ENCODE results near the gene CYB5R3.

CYB5R3 gene

DNA sequence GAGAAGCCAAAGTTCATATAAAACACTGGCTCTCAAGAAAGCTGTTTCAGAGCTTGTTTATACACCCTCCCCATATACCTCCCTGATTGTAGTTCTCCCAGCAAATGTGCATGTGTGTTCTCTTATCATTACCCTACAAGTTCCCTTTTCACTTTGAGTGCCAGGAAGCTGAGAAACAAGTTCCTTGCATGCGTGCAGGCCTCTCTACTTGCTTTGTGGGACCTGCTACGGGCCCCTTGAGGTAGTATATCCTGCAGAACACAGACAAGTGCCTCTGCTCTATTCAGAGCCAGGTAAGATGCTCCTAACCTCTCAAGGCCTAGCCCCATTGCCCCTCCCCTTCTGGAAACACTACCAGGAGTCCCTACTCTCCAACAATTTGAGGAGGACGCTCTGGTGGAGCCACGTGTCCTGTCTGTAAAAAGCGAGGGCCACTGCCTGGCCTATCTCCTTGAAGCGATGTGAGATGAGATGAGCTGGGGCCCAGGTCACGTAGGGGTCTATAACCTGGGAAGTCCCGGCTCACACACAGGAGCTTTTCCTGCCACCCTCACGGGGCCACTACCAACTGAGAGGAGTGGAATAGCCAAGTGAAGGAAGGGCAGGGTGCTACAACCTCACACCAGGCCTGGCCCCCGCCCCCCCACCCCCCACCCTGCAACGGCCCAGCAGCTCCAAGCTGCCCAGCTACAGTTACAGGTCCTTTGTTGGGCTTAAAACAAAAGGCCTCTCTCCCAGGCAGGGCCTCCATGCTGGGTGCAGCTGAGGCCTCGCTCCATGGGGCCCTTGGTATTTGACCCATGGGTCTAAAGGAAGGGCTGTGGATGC lies 6.2 kb downstream of the CYB5R3 start:
- Histone ChIP-seq H3K27ac (ENCODE audit: low read depth, low read length) (no peak overlapping the region), H3K36me3 (ENCODE audit: insufficient read depth, low read length) (no peaks in the 10 kb centered on the region), H3K4me3 (ENCODE audit: low read depth in 1 of 2, low read length in 2 of 2) (no peak overlapping the region), H3K9me3 (ENCODE audit: low read length) (no peaks in the 10 kb centered on the region), H3K4me1 (ENCODE audit: insufficient read depth, low read length) (peaks cover 46% of the 10 kb centered on the region), H3K27me3 (ENCODE audit: control insufficient read depth in 1 of 2, insufficient read depth in 2 of 2, low read length in 2 of 2) (no peaks in the 10 kb centered on the region), H3K9ac (ENCODE audit: low read length) (no peak overlapping the region)

- H3K36me3 ChIP-seq (ENCODE audit: insufficient read depth, low read length) = no peaks in the 10 kb centered on the region
- H3K27me3 ChIP-seq (ENCODE audit: control insufficient read depth in 1 of 2, insufficient read depth in 2 of 2, low read length in 2 of 2) = no peaks in the 10 kb centered on the region
- no peaks in the 10 kb centered on the region for H3K9me3 ChIP-seq (ENCODE audit: low read length)
- H3K27ac ChIP-seq (ENCODE audit: low read depth, low read length) = no peak overlapping the region
- no peak overlapping the region for H3K9ac ChIP-seq (ENCODE audit: low read length)
- peaks cover 36% of the 10 kb centered on the region for H3K4me1 ChIP-seq (ENCODE audit: insufficient read depth, low read length)
- no peak overlapping the region for H3K4me3 ChIP-seq (ENCODE audit: low read depth in 1 of 2, low read length in 2 of 2)
These were observed 7.3 kb downstream of the CYB5R3 start for GRCh38 chr22:42641801-42642413.

GRCh38 chr22:42639541-42640241 lies 9.5 kb downstream of the CYB5R3 start:
- Histone ChIP-seq H3K27me3 (ENCODE audit: control insufficient read depth in 1 of 2, insufficient read depth in 2 of 2, low read length in 2 of 2) (no peaks in the 10 kb centered on the region), H3K4me1 (ENCODE audit: insufficient read depth, low read length) (peaks cover 25% of the 10 kb centered on the region), H3K36me3 (ENCODE audit: insufficient read depth, low read length) (peaks cover 17% of the 10 kb centered on the region), H3K27ac (ENCODE audit: low read depth, low read length) (no peak overlapping the region), H3K9ac (ENCODE audit: low read length) (no peak overlapping the region), H3K9me3 (ENCODE audit: low read length) (no peaks in the 10 kb centered on the region), H3K4me3 (ENCODE audit: low read depth in 1 of 2, low read length in 2 of 2) (no peak overlapping the region)

GRCh38 chr22:42637555-42637954 lies 11.6 kb downstream of the CYB5R3 start:
- Histone ChIP-seq H3K9me3 (ENCODE audit: low read length) (no peaks in the 10 kb centered on the region), H3K9ac (ENCODE audit: low read length) (no peak overlapping the region), H3K27ac (ENCODE audit: low read depth, low read length) (no peak overlapping the region), H3K4me3 (ENCODE audit: low read depth in 1 of 2, low read length in 2 of 2) (no peak overlapping the region), H3K4me1 (ENCODE audit: insufficient read depth, low read length) (peaks cover 11% of the 10 kb centered on the region), H3K36me3 (ENCODE audit: insufficient read depth, low read length) (peaks cover 30% of the 10 kb centered on the region), H3K27me3 (ENCODE audit: control insufficient read depth in 1 of 2, insufficient read depth in 2 of 2, low read length in 2 of 2) (no peaks in the 10 kb centered on the region)

DNA sequence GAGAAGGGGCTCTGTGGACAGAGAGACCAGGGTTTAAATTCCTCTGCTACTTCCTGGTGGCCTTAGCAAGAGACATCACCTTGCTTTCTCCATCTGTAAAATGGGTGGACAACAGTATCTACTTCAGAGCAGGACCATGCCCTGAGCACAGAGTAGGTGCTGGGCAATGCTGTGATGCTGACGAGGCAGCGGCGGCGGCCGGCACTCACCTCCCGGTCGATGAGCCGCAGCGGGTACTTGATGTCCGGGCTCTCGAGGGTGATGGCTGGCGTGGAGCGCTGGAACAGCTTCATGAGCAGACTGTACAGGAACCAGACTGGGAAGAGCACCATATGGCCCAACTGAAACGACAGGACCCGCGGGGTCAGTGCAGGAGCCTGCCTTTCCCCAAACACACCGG lies 12.7 kb downstream of the CYB5R3 start:
- Histone ChIP-seq H3K9me3 (ENCODE audit: low read length) (no peaks in the 10 kb centered on the region), H3K36me3 (ENCODE audit: insufficient read depth, low read length) (peaks cover 41% of the 10 kb centered on the region), H3K27me3 (ENCODE audit: control insufficient read depth in 1 of 2, insufficient read depth in 2 of 2, low read length in 2 of 2) (no peaks in the 10 kb centered on the region), H3K4me3 (ENCODE audit: low read depth in 1 of 2, low read length in 2 of 2) (no peak overlapping the region), H3K27ac (ENCODE audit: low read depth, low read length) (no peak overlapping the region), H3K4me1 (ENCODE audit: insufficient read depth, low read length) (peaks cover 11% of the 10 kb centered on the region), H3K9ac (ENCODE audit: low read length) (no peak overlapping the region)

DNA sequence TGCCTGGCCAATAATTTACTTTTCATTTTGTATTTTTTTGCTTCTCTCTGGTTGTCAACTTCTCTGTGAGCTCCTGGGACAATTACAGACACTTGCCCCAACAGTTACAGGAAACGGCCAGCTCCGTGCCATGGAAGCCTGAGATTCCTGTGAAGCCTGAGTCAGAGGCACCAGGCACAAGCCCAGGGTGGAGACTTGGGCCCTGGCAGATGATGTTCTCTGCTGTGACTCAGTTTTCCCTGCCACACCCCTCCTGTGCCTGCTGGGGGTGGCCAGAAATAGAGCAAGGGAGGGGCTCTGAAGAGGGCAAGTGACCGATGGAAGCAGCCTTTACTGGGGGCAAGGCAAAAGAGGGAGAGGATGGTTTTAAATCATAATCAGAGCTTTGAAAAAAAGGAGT lies 13.7 kb downstream of the CYB5R3 start:
- no peak overlapping the region for H3K4me3 ChIP-seq (ENCODE audit: low read depth in 1 of 2, low read length in 2 of 2)
- no peak overlapping the region for H3K9ac ChIP-seq (ENCODE audit: low read length)
- peaks cover 11% of the 10 kb centered on the region for H3K4me1 ChIP-seq (ENCODE audit: insufficient read depth, low read length)
- H3K27ac ChIP-seq (ENCODE audit: low read depth, low read length) = peak overlapping the region; percentile 19
- H3K27me3 ChIP-seq (ENCODE audit: control insufficient read depth in 1 of 2, insufficient read depth in 2 of 2, low read length in 2 of 2) = no peaks in the 10 kb centered on the region
- no peaks in the 10 kb centered on the region for H3K9me3 ChIP-seq (ENCODE audit: low read length)
- H3K36me3 ChIP-seq (ENCODE audit: insufficient read depth, low read length) = peaks cover 49% of the 10 kb centered on the region

DNA sequence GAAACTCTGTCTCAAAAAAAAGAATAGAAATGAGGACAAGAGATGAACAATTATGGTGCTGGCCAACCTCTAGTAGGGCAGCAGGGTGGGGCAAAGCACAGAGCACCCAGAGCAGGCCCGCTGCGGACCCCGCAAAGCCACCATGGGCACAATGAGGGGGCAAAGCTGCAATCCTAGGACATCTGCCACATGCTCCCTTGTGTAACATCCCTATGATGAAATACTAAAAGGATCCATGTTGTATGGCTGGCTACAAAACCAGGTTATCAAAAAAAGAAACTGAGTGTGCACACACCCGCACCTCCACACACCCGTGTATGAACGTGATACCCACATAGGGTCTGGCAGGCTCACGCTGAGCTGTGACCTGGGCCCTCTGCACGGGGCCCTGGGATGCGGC lies 16.2 kb downstream of the CYB5R3 start:
- no peak overlapping the region for H3K27ac ChIP-seq (ENCODE audit: low read depth, low read length)
- peaks cover 74% of the 10 kb centered on the region for H3K36me3 ChIP-seq (ENCODE audit: insufficient read depth, low read length)
- H3K4me3 ChIP-seq (ENCODE audit: low read depth in 1 of 2, low read length in 2 of 2) = no peak overlapping the region
- H3K9ac ChIP-seq (ENCODE audit: low read length) = no peak overlapping the region
- H3K4me1 ChIP-seq (ENCODE audit: insufficient read depth, low read length) = peaks cover 11% of the 10 kb centered on the region
- no peaks in the 10 kb centered on the region for H3K27me3 ChIP-seq (ENCODE audit: control insufficient read depth in 1 of 2, insufficient read depth in 2 of 2, low read length in 2 of 2)
- no peaks in the 10 kb centered on the region for H3K9me3 ChIP-seq (ENCODE audit: low read length)

GRCh38 chr22:42632096-42632495 lies 17.1 kb downstream of the CYB5R3 start:
- no peak overlapping the region for H3K9ac ChIP-seq (ENCODE audit: low read length)
- no peaks in the 10 kb centered on the region for H3K27me3 ChIP-seq (ENCODE audit: control insufficient read depth in 1 of 2, insufficient read depth in 2 of 2, low read length in 2 of 2)
- peaks cover 11% of the 10 kb centered on the region for H3K4me1 ChIP-seq (ENCODE audit: insufficient read depth, low read length)
- peaks cover 83% of the 10 kb centered on the region for H3K36me3 ChIP-seq (ENCODE audit: insufficient read depth, low read length)
- no peak overlapping the region for H3K27ac ChIP-seq (ENCODE audit: low read depth, low read length)
- H3K4me3 ChIP-seq (ENCODE audit: low read depth in 1 of 2, low read length in 2 of 2) = no peak overlapping the region
- H3K9me3 ChIP-seq (ENCODE audit: low read length) = no peaks in the 10 kb centered on the region

GRCh38 chr22:42630901-42631602 lies 18.1 kb downstream of the CYB5R3 start:
- Histone ChIP-seq H3K9me3 (ENCODE audit: low read length) (no peaks in the 10 kb centered on the region), H3K36me3 (ENCODE audit: insufficient read depth, low read length) (peaks cover 83% of the 10 kb centered on the region), H3K27me3 (ENCODE audit: control insufficient read depth in 1 of 2, insufficient read depth in 2 of 2, low read length in 2 of 2) (no peaks in the 10 kb centered on the region), H3K4me1 (ENCODE audit: insufficient read depth, low read length) (peaks cover 8% of the 10 kb centered on the region), H3K4me3 (ENCODE audit: low read depth in 1 of 2, low read length in 2 of 2) (no peak overlapping the region), H3K27ac (ENCODE audit: low read depth, low read length) (no peak overlapping the region), H3K9ac (ENCODE audit: low read length) (no peak overlapping the region)

- Histone ChIP-seq H3K27ac (ENCODE audit: low read depth, low read length) (no peak overlapping the region), H3K36me3 (ENCODE audit: insufficient read depth, low read length) (peaks cover 81% of the 10 kb centered on the region)
These were observed 19.0 kb downstream of the CYB5R3 start for GRCh38 chr22:42630211-42630610.

DNA sequence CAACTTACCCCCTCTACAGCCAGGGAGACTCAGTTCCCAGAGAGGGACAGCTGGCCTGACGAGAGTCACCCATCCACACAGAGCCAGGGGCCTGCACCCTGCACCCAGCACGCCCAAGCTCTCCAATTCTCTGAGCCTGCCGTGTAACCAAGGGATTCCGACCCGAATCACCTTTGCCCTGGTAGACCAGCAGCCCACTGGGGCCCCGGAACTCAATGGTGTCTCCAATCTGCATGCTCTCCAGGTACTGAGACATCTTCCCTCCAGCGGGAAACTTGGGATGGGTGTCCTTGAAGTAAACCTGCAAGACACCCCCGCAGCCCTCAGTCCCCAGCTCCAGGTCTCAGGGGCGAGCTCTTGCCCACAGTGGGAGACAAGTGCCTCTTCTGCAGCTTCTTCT lies 21.2 kb downstream of the CYB5R3 start:
- no peaks in the 10 kb centered on the region for H3K9me3 ChIP-seq (ENCODE audit: low read length)
- no peak overlapping the region for H3K4me3 ChIP-seq (ENCODE audit: low read depth in 1 of 2, low read length in 2 of 2)
- H3K4me1 ChIP-seq (ENCODE audit: insufficient read depth, low read length) = no peaks in the 10 kb centered on the region
- H3K36me3 ChIP-seq (ENCODE audit: insufficient read depth, low read length) = peaks cover 85% of the 10 kb centered on the region
- no peak overlapping the region for H3K9ac ChIP-seq (ENCODE audit: low read length)
- H3K27ac ChIP-seq (ENCODE audit: low read depth, low read length) = no peak overlapping the region
- H3K27me3 ChIP-seq (ENCODE audit: control insufficient read depth in 1 of 2, insufficient read depth in 2 of 2, low read length in 2 of 2) = no peaks in the 10 kb centered on the region

More at GRCh38 chr22:42630211-42630610, 19.0 kb downstream of the CYB5R3 start:
- no peak overlapping the region for H3K9ac ChIP-seq (ENCODE audit: low read length)
- H3K27me3 ChIP-seq (ENCODE audit: control insufficient read depth in 1 of 2, insufficient read depth in 2 of 2, low read length in 2 of 2) = no peaks in the 10 kb centered on the region
- H3K4me3 ChIP-seq (ENCODE audit: low read depth in 1 of 2, low read length in 2 of 2) = no peak overlapping the region
- H3K4me1 ChIP-seq (ENCODE audit: insufficient read depth, low read length) = no peaks in the 10 kb centered on the region
- H3K9me3 ChIP-seq (ENCODE audit: low read length) = no peaks in the 10 kb centered on the region
